Kidney (tissue), 14 donors: ENCODE measurements around the gene INTS3. TPM values are rescaled to one million over a fixed set of nuclear protein-coding genes. Genes with fewer than 3 reads are reported as not detected.

ENCODE experiments used
- DNase-seq, 5 donors: peaks; one replicate each; pipeline ENCODE4 v3.0.0-alpha.2; 2013 to 2020
- FAIRE-seq: peaks from 2 replicates; lab custom pipeline; 2012; peaks lifted over from hg19 to GRCh38; lab: Jason Lieb, UNC
- H3K27ac ChIP-seq, 2 donors: one replicate each; pipeline ENCODE4 v1.7.0; 2013; ENCODE audit warnings: low read depth in 2 of 2, low read length in 2 of 2, inconsistent platforms in 1 of 2
- H3K27me3 ChIP-seq: one replicate; pipeline ENCODE4 v1.7.1; 2013; ENCODE audit warnings: low read length, inconsistent platforms; ENCODE audit not compliant: control insufficient read depth, insufficient read depth
- H3K36me3 ChIP-seq, 3 donors: one replicate each; pipeline versions ENCODE4 v1.7.0 to v1.7.1; 2013; ENCODE audit warnings: low read length in 3 of 3, control low read depth in 1 of 3, inconsistent platforms in 1 of 3; ENCODE audit not compliant: insufficient read depth in 3 of 3, control insufficient read depth in 2 of 3
- H3K4me1 ChIP-seq, 3 donors: one replicate each; pipeline versions ENCODE4 v1.7.0 to v1.7.1; 2013; ENCODE audit warnings: low read length in 3 of 3, inconsistent platforms in 1 of 3, low read depth in 1 of 3; ENCODE audit not compliant: control insufficient read depth in 2 of 3, insufficient read depth in 2 of 3
- H3K4me3 ChIP-seq, 3 donors: one replicate each; pipeline versions ENCODE4 v1.7.0 to v1.8.1; 2013; ENCODE audit warnings: low read length in 3 of 3, control low read depth in 1 of 3, inconsistent platforms in 1 of 3
- H3K9ac ChIP-seq, 3 donors: one replicate each; pipeline versions ENCODE4 v1.7.0 to v1.7.1; 2013; ENCODE audit warnings: low read length in 3 of 3, control low read depth in 1 of 3, inconsistent platforms in 1 of 3
- H3K9me3 ChIP-seq, 3 donors: one replicate each; pipeline versions ENCODE4 v1.7.0 to v1.7.1; 2013; ENCODE audit warnings: low read length in 3 of 3, control low read depth in 1 of 3, inconsistent platforms in 1 of 3; ENCODE audit not compliant: control insufficient read depth in 2 of 3, insufficient read depth in 1 of 3
- CTCF ChIP-seq: IDR thresholded peaks from 3 replicates; pipeline ENCODE4 v1.5.1; 2012; ENCODE audit warnings: mild to moderate bottlenecking, moderate library complexity, borderline replicate concordance; ENCODE audit not compliant: insufficient read depth; ENCODE audit errors: extremely low read depth
- intact Hi-C: fragments of 100-400 bp; cut with DNase I; formaldehyde crosslinking; loops from one replicate; pipeline ENCODE4 v1.11.1; 2022
- polyA plus RNA-seq: library from polyadenylated mRNA; stranded (reverse); fragments of 350-450 nt; fragmentation: Illumina TruSeq; extraction: RNeasy Lipid Tissue Mini Kit (QIAGEN cat#74804); gene quantifications from one replicate; pipeline ENCODE4 v1.2.3, GENCODE V29; 2014; ENCODE audit warnings: low read depth, low replicate concordance; ENCODE audit not compliant: insufficient read depth
- total RNA-seq: library from RNA; stranded (reverse); fragmentation: NEBNext Ultra II Directional; extraction: Animal tissue kit (Norgen Biotek cat#: 25700); gene quantifications from one replicate; pipeline ENCODE4 v1.2.1, GENCODE V29; 2021
- donor health status: control.
- donor health status: control.
- donor health status: control.
- donor health status: control.
- donor health status: control.
- donor health status: DM: yes; HTN: yes; CAD: no.
- donor health status: Normal renal cell carcinoma (clear cell type).

Gene INTS3
- total and polyA plus RNA-seq, 2 donors from 2014 or later = 42.7 to 74.8 TPM

DNA sequence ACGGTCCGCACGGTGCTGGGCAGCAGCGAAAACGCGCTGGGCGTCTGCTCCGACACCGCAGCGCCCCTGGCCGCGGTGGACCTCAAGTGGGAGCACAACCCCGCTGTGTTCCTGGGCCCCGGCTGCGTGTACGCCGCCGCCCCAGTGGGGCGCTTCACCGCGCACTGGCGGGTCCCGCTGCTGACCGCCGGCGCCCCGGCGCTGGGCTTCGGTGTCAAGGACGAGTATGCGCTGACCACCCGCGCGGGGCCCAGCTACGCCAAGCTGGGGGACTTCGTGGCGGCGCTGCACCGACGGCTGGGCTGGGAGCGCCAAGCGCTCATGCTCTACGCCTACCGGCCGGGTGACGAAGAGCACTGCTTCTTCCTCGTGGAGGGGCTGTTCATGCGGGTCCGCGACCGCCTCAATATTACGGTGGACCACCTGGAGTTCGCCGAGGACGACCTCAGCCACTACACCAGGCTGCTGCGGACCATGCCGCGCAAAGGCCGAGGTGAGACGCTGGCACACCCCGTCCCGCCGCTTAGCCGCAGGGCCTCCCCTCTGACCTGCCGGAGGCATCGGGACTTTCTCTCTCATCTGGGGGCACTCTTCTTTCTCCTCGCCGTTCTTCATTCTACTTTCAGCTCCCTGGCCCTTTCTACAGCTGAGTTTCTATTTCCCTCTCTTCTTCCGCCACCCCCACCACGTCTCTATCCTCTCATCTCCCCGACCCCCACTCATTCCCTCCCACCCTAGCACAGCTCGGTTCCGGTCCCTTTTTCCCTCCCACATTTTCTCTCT lies 48.3 kb upstream of the INTS3 start:
- Histone ChIP-seq H3K4me3 (peak overlapping the region; percentile 61 to 73 (median 64)), H3K27me3 (no peaks in the 10 kb centered on the region), H3K27ac (peak overlapping the region; percentile 74 to 77), H3K9me3 (no peaks in the 10 kb centered on the region), H3K36me3 (peaks cover 0 to 3% (median 0%) of the 10 kb centered on the region in 3 donors), H3K4me1 (peaks cover 0 to 19% (median 6%) of the 10 kb centered on the region in 3 donors), H3K9ac (peak overlapping the region in 2 of 3 donors; percentile 42 to 66)
- FAIRE-seq = no peak
- intact Hi-C loops = loop anchor here (10.0 kb wide), 1 partner anchor 85 kb away; no protein-coding TSS in a partner anchor
- peak in 4 of 5 donors; percentile 54 to 79 (median 64) for DNase-seq
- no peak for TF ChIP-seq CTCF

DNA sequence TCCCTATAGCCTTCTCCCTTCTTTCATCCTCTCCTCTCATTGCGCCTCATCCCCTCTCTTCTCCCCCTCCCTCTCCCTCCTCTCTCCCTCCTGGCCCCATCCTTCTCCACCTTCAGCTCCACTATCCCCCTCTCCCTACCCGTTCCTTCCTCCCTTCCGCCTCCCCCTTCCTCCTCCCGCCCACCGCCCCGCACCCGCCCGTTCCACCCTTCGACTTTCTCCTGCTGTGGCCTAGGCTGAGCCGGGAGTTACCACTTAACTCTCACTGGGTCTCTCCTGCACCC lies 47.8 kb upstream of the INTS3 start:
- H3K9me3 ChIP-seq = no peaks in the 10 kb centered on the region
- peaks cover 0 to 19% (median 6%) of the 10 kb centered on the region in 3 donors for H3K4me1 ChIP-seq
- peak overlapping the region; percentile 61 to 73 (median 64) for H3K4me3 ChIP-seq
- H3K27ac ChIP-seq = peak overlapping the region in 1 of 2 donors; percentile 45
- no peak for TF ChIP-seq CTCF
- FAIRE-seq = no peak
- H3K36me3 ChIP-seq = peaks cover 0 to 3% (median 0%) of the 10 kb centered on the region in 3 donors
- DNase-seq = peak in 3 of 5 donors; percentile 28 to 68 (median 62)
- intact Hi-C loops = loop anchor here (10.0 kb wide), 1 partner anchor 85 kb away; no protein-coding TSS in a partner anchor
- H3K9ac ChIP-seq = peak overlapping the region in 1 of 3 donors; percentile 42
- no peaks in the 10 kb centered on the region for H3K27me3 ChIP-seq

DNA sequence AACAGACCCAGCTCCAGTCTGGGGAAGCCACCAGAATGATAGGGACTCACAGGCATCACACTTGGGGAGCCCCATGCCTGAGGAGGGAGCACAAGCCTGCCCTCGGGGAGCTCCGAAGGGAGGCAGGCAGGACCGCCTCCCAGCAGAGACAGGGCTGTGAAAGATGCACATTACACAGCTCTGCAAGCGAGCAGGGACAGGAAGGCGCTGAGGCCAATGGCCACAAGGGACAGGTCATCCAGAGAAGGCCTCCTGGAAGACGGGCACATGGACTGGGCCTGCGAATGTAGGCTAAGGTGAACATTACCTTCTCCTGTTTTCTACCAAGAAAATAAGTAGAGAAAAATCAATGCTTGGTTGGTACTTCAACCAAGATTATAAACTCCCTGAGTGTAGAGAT lies 45.1 kb upstream of the INTS3 start:
- intact Hi-C loops = loop anchor here (10.0 kb wide), 1 partner anchor 82 kb away; no protein-coding TSS in a partner anchor
- FAIRE-seq (no peak), DNase-seq (peak in 1 of 5 donors; percentile 52)
- no peaks in the 10 kb centered on the region for H3K9me3 ChIP-seq
- no peak overlapping the region for H3K9ac ChIP-seq
- H3K27ac ChIP-seq = no peak overlapping the region
- peaks cover 0 to 17% (median 6%) of the 10 kb centered on the region in 3 donors for H3K4me1 ChIP-seq
- no peaks in the 10 kb centered on the region for H3K27me3 ChIP-seq
- TF ChIP-seq CTCF = no peak
- H3K4me3 ChIP-seq = no peak overlapping the region
- peaks cover 0 to 3% (median 0%) of the 10 kb centered on the region in 3 donors for H3K36me3 ChIP-seq
